Ishikawa (cell line): ENCODE results near the gene GSTA4.

Source experiments
- CEBPB ChIP-seq: IDR thresholded peaks from 2 replicates; pipeline ENCODE4 v1.6.1; 2012
- CREB1 ChIP-seq: IDR thresholded peaks from 2 replicates; pipeline ENCODE4 v1.6.1; 2012; ENCODE audit warnings: low read depth
- EGR1 ChIP-seq: IDR thresholded peaks from 2 replicates; pipeline ENCODE4 v1.6.1; 2012
- EP300 ChIP-seq: IDR thresholded peaks from 2 replicates; pipeline ENCODE4 v1.6.1; 2012; ENCODE audit warnings: borderline replicate concordance
- FOXM1 ChIP-seq: IDR thresholded peaks from 2 replicates; pipeline ENCODE4 v1.6.1; 2012; ENCODE audit warnings: low read depth, borderline replicate concordance
- NFIC ChIP-seq: IDR thresholded peaks from 2 replicates; pipeline ENCODE4 v1.6.1; 2012
- RAD21 ChIP-seq: IDR thresholded peaks from 2 replicates; pipeline ENCODE4 v1.6.1; 2012; ENCODE audit warnings: low read depth
- REST ChIP-seq: IDR thresholded peaks from 2 replicates; pipeline ENCODE4 v1.6.1; 2012; ENCODE audit warnings: low read depth, mild to moderate bottlenecking
- TAF1 ChIP-seq: IDR thresholded peaks from 2 replicates; pipeline ENCODE4 v1.6.1; 2012; ENCODE audit warnings: low read depth, mild to moderate bottlenecking
- TCF12 ChIP-seq: IDR thresholded peaks from 2 replicates; pipeline ENCODE4 v1.6.1; 2012; ENCODE audit warnings: low read depth
- TEAD4 ChIP-seq: IDR thresholded peaks from 2 replicates; pipeline ENCODE4 v1.6.1; 2012
- YY1 ChIP-seq: IDR thresholded peaks from 2 replicates; pipeline ENCODE4 v1.6.1; 2012; ENCODE audit warnings: low read depth
- ZBTB7A ChIP-seq: IDR thresholded peaks from 2 replicates; pipeline ENCODE4 v1.6.1; 2012; ENCODE audit warnings: low read depth
- TF ChIP-seq, protein P1 (sequence below): IDR thresholded peaks from 2 replicates; pipeline ENCODE4 v1.6.1; 2012
- TF ChIP-seq, protein P2 (sequence below): IDR thresholded peaks from 2 replicates; pipeline ENCODE4 v1.6.1; 2012

Gene GSTA4

GRCh38 chr6:52965380-52965779 is 29.7 kb downstream of the GSTA4 start:
- TF ChIP-seq YY1 (no peak), EGR1 (no peak), TCF12 (no peak), NFIC (no peak), RAD21 (no peak), REST (no peak), TEAD4 (no peak), EP300 (no peak), CREB1 (no peak)
- TF ChIP-seq, protein P1, sequence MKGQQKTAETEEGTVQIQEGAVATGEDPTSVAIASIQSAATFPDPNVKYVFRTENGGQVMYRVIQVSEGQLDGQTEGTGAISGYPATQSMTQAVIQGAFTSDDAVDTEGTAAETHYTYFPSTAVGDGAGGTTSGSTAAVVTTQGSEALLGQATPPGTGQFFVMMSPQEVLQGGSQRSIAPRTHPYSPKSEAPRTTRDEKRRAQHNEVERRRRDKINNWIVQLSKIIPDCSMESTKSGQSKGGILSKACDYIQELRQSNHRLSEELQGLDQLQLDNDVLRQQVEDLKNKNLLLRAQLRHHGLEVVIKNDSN, result no peak
- TF ChIP-seq, protein P2, sequence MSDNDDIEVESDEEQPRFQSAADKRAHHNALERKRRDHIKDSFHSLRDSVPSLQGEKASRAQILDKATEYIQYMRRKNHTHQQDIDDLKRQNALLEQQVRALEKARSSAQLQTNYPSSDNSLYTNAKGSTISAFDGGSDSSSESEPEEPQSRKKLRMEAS, result no peak

GRCh38 chr6:52964318-52964717 is 30.8 kb downstream of the GSTA4 start:
- no peak for TF ChIP-seq RAD21
- no peak for TF ChIP-seq EGR1
- TF ChIP-seq CREB1, result no peak
- no peak for TF ChIP-seq YY1
- no peak for TF ChIP-seq NFIC
- no peak for TF ChIP-seq FOXM1
- TF ChIP-seq TCF12, result no peak
- no peak for TF ChIP-seq CEBPB
- TF ChIP-seq TEAD4, result no peak
- TF ChIP-seq, protein P2, result no peak
- TF ChIP-seq ZBTB7A, result no peak

- TF ChIP-seq EP300 (no peak), ZBTB7A (no peak), TCF12 (no peak), FOXM1 (no peak), CREB1 (no peak), CEBPB (no peak)
Observed at GRCh38 chr6:52962701-52963100, 32.4 kb downstream of the GSTA4 start.

GRCh38 chr6:52958546-52959255 is 36.4 kb downstream of the GSTA4 start:
- TF ChIP-seq EGR1, result no peak
- TF ChIP-seq, protein P2, result no peak
- no peak for TF ChIP-seq NFIC
- no peak for TF ChIP-seq TCF12
- no peak for TF ChIP-seq TAF1
- no peak for TF ChIP-seq RAD21
- no peak for TF ChIP-seq CREB1
- no peak for TF ChIP-seq EP300
- no peak for TF ChIP-seq TEAD4

DNA sequence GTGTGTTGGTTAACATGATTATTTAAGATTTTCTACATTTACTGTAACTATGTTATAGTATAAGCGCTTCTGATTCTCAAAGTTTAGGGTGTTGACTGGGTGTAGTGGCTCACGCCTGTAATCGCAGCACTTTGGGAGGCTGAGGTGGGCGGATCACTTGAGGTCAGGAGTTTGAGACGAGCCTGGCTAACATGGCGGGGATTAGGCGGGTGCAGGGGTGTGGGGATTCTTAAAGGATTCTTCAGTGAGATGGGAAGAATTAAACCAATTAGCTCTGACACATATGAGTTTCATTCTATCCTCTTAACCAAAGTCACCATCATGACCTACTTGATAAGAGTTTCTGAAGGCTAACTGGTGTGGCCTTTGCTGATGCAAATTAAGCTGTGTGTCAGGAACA is 39.2 kb downstream of the GSTA4 start:
- TF ChIP-seq CEBPB (no peak), ZBTB7A (no peak), TCF12 (no peak)

DNA sequence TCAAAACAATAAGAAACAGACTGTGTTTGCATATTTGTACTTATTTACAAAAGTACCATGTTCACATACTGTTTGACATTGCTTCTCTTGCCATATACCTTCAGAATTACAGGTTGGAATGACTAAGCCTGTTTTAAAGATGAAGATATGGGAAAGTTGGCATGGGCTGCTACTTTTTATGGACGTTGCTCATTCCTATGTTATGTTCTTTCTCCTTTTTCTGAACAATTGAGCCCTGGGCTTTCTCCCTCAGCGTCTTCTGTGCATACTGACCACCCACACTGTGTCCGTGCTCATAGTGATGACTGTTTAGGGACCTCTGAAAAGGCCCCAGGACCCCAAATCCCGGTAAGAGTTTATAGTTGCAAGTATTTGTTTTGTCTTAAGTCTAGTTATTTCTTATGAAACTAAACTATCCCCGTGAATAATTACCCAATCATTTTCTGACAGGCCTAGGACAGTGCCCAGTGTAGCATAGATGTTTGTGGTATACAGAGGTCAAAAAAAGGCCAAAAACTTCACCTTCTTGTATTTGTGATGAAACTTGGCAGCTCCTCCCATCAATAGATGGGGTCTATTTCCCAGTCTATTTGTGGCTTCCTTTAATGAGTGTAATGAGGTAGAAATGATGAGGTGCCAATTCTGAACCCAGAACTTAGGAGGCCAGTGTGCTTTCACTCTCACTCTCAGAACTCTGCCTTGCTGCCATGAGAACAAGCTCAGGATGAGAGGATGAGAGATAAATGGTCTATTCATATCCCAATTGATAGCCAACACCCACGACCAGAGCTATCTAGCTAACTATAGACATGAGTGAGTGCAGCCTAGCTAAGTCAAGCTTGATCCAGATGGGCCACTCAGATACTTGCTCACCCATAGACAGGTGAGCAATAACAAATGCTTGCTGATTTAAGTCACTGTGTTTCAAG is 40.9 kb downstream of the GSTA4 start:
- TF ChIP-seq TAF1 (no peak), CEBPB (no peak), NFIC (no peak), TEAD4 (no peak), FOXM1 (no peak), EGR1 (no peak), TCF12 (no peak), YY1 (no peak), RAD21 (no peak), CREB1 (no peak), ZBTB7A (no peak), EP300 (no peak), REST (no peak)
- TF ChIP-seq, protein P2, result no peak
- TF ChIP-seq, protein P1, result no peak
